GM23248 (cell line): Measurements from ENCODE around the gene UTP4.

ENCODE experiments used
- EZH2 ChIP-seq: fragments of 200-600 bp; sonication (generic); IDR thresholded peaks from 2 replicates; pipeline ENCODE4 v1.6.1; 2018; ENCODE audit warnings: antibody characterized with exemption, mild to moderate bottlenecking; ENCODE audit not compliant: insufficient read depth, poor library complexity, severe bottlenecking
- EZH2phosphoT487 ChIP-seq: fragments of 200-600 bp; sonication (generic); IDR thresholded peaks from 2 replicates; pipeline ENCODE4 v1.6.1; 2018; ENCODE audit warnings: antibody characterized with exemption, moderate library complexity, mild to moderate bottlenecking, low read depth; ENCODE audit not compliant: insufficient read depth

DNA sequence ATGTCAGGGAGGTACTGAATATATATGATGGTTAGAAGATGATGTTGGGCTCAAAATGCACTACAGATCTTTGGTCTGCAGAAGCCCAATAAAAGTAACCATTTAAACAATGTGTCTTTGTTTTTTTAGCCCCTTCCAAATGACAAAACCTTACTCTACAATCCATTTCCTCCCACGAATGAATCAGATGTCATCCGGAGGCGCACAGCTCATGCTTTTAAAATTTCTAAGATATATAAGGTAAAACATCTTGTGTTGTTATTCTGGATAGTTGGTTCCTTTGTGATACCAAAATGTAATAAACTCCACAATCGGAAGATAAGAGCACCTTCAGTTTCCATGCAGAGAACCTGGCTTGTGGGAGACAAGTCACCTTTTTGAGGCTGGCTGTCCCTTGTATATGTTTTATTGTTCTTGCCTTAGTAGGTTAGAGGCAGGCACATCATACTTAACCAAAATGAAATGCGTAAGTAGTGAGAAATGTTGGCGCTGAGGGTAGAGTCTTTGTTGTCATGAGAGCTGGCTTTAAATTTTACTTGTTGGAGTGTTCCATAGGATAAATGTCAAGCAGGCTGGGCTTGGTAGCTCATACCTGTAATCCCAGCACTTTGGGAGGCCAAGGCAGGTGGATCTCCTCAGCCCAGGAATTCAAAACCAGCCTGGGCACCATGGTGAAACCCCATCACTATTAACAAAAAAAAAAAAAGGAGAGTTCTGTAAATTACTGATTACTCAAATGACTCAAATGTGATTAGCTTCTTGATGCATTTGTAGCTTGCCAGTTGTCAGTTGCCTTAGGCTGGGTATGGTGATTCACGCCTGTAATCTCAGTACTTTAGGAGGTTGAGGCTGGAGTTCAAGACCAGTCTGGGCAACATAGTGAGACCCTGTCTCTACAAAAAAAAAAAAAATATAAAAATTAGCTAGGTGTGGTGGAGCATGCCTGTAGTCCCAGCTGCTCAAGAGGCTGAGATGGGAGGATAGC, 34.8 kb downstream of the UTP4 start:
- TF ChIP-seq EZH2 (no peak), EZH2phosphoT487 (no peak)
